H9 (cell line): ENCODE results near the gene CELF1. TPM values are rescaled to one million over a fixed set of nuclear protein-coding genes. Genes with fewer than 3 reads are reported as not detected.

Experiments
- DNase-seq: peaks from one replicate; pipeline ENCODE4 v3.0.0-alpha.2; 2017
- H2AFZ ChIP-seq: one replicate; pipeline ENCODE4 v1.6.1; 2013; ENCODE audit warnings: mild to moderate bottlenecking, low read length, control low read depth, moderate library complexity
- H2AK5ac ChIP-seq: 2 replicates; pipeline ENCODE4 v1.6.1; 2013; ENCODE audit warnings: low read length, control low read depth, mixed read lengths; ENCODE audit not compliant: insufficient read length
- H2BK120ac ChIP-seq: one replicate; pipeline ENCODE4 v1.6.1; 2013; ENCODE audit warnings: low read depth, mild to moderate bottlenecking, low read length, control low read depth, inconsistent platforms; ENCODE audit not compliant: poor library complexity, severe bottlenecking
- H2BK12ac ChIP-seq: 2 replicates; pipeline ENCODE4 v1.6.1; 2013; ENCODE audit warnings: low read length, control low read depth, mixed read lengths, low read depth; ENCODE audit not compliant: insufficient read length
- H2BK15ac ChIP-seq: 2 replicates; pipeline ENCODE4 v1.6.1; 2013; ENCODE audit warnings: low read depth, low read length, control low read depth
- H2BK20ac ChIP-seq: one replicate; pipeline ENCODE4 v1.6.1; 2013; ENCODE audit warnings: low read depth, mild to moderate bottlenecking, low read length, control low read depth, inconsistent platforms; ENCODE audit not compliant: poor library complexity, severe bottlenecking
- H2BK5ac ChIP-seq: 2 replicates; pipeline ENCODE4 v1.6.1; 2013; ENCODE audit warnings: low read length, control low read depth, mixed read lengths; ENCODE audit not compliant: insufficient read length
- H3K14ac ChIP-seq: 2 replicates; pipeline ENCODE4 v1.6.1; 2013; ENCODE audit warnings: low read length, control low read depth; ENCODE audit not compliant: insufficient read depth
- H3K18ac ChIP-seq: 2 replicates; pipeline ENCODE4 v1.6.1; 2013; ENCODE audit warnings: low read depth, mild to moderate bottlenecking, mixed read lengths, low read length, control low read depth; ENCODE audit not compliant: insufficient read length
- H3K23ac ChIP-seq: 2 replicates; pipeline ENCODE4 v1.6.1; 2013; ENCODE audit warnings: low read length, control low read depth, mixed read lengths, low read depth; ENCODE audit not compliant: insufficient read length
- H3K23me2 ChIP-seq: 2 replicates; pipeline ENCODE4 v1.6.1; 2013; ENCODE audit warnings: low read depth, mild to moderate bottlenecking, mixed read lengths, low read length, control low read depth; ENCODE audit not compliant: insufficient read length, poor library complexity, severe bottlenecking
- H3K27ac ChIP-seq: 2 replicates; pipeline ENCODE4 v1.5.1; 2013; ENCODE audit warnings: low read length, control low read depth, mixed read lengths, low read depth; ENCODE audit not compliant: insufficient read length
- H3K27me3 ChIP-seq: 2 replicates; pipeline ENCODE4 v1.6.1; 2013; ENCODE audit warnings: low read length, control low read depth, inconsistent platforms; ENCODE audit not compliant: insufficient read depth
- H3K4ac ChIP-seq: 2 replicates; pipeline ENCODE4 v1.6.1; 2013; ENCODE audit warnings: low read depth, mild to moderate bottlenecking, control low read depth, inconsistent platforms, low read length, moderate library complexity
- H3K4me1 ChIP-seq: 2 replicates; pipeline ENCODE4 v1.6.1; 2013; ENCODE audit warnings: low read length, control low read depth, inconsistent platforms; ENCODE audit not compliant: insufficient read depth
- H3K4me2 ChIP-seq: 2 replicates; pipeline ENCODE4 v1.6.1; 2013; ENCODE audit warnings: low read length, control low read depth, mixed read lengths; ENCODE audit not compliant: insufficient read length, insufficient read depth
- H3K56ac ChIP-seq: 2 replicates; pipeline ENCODE4 v1.6.1; 2013; ENCODE audit warnings: low read depth, mild to moderate bottlenecking, mixed read lengths, low read length, control low read depth; ENCODE audit not compliant: insufficient read length
- H3K79me1 ChIP-seq: 2 replicates; pipeline ENCODE4 v1.6.1; 2013; ENCODE audit warnings: low read depth, mild to moderate bottlenecking, moderate library complexity, low read length, control low read depth, inconsistent platforms; ENCODE audit not compliant: insufficient read depth, poor library complexity, severe bottlenecking
- H3K79me2 ChIP-seq: 2 replicates; pipeline ENCODE4 v1.6.1; 2013; ENCODE audit warnings: low read length, control low read depth, inconsistent platforms; ENCODE audit not compliant: insufficient read depth
- H3K9ac ChIP-seq: 2 replicates; pipeline ENCODE4 v1.6.1; 2013; ENCODE audit warnings: low read length, control low read depth, mixed read lengths; ENCODE audit not compliant: insufficient read length; ENCODE audit errors: extremely low read depth
- H3K9me3 ChIP-seq: one replicate; pipeline ENCODE4 v1.6.1; 2013; ENCODE audit warnings: low read depth, low read length, inconsistent platforms; ENCODE audit not compliant: control insufficient read depth
- H3T11ph ChIP-seq: one replicate; pipeline ENCODE4 v1.6.1; 2013; ENCODE audit warnings: mild to moderate bottlenecking, low read length, control low read depth, inconsistent platforms
- H4K20me1 ChIP-seq: one replicate; pipeline ENCODE4 v1.6.1; 2013; ENCODE audit not compliant: control insufficient read depth, insufficient read length, insufficient read depth
- H4K5ac ChIP-seq: 2 replicates; pipeline ENCODE4 v1.6.1; 2013; ENCODE audit warnings: low read depth, mild to moderate bottlenecking, mixed read lengths, low read length, control low read depth; ENCODE audit not compliant: insufficient read length
- H4K8ac ChIP-seq: replicated peaks from 2 replicates; pipeline ENCODE4 v1.6.1; 2013; ENCODE audit warnings: low read length, control low read depth, mixed read lengths, low read depth; ENCODE audit not compliant: insufficient read length
- H4K91ac ChIP-seq: 2 replicates; pipeline ENCODE4 v1.6.1; 2013; ENCODE audit warnings: low read depth, mild to moderate bottlenecking, moderate library complexity, mixed read lengths, low read length, control low read depth; ENCODE audit not compliant: insufficient read length
- H3K27ac Mint-ChIP-seq, 3 experiments: 2 replicates in 2 of 3; 3 replicates in 1 of 3; pipeline ENCODE4 v1.8.0; 2020 to 2021; ENCODE audit warnings: mixed read lengths in 3 of 3, mild to moderate bottlenecking in 1 of 3, moderate library complexity in 1 of 3
- H3K27me3 Mint-ChIP-seq: 2 replicates; pipeline ENCODE4 v1.8.0; 2021; ENCODE audit warnings: low read depth, mild to moderate bottlenecking, moderate library complexity, mixed read lengths
- H3K36me3 Mint-ChIP-seq, 3 experiments: 2 replicates in 2 of 3; 3 replicates in 1 of 3; pipeline ENCODE4 v1.8.0; 2020 to 2021; ENCODE audit warnings: low read depth in 3 of 3, mixed read lengths in 3 of 3; ENCODE audit not compliant: insufficient read depth in 1 of 3
- H3K4me1 Mint-ChIP-seq, 2 experiments: 2 replicates each; pipeline ENCODE4 v1.8.0; 2020; ENCODE audit warnings: mixed read lengths in 2 of 2
- H3K4me3 Mint-ChIP-seq, 2 experiments: 2 replicates in 1 of 2; 3 replicates in 1 of 2; pipeline ENCODE4 v1.8.0; 2020 to 2021; ENCODE audit warnings: mild to moderate bottlenecking in 2 of 2, mixed read lengths in 2 of 2, moderate library complexity in 1 of 2
- H3K9me3 Mint-ChIP-seq, 2 experiments: 2 replicates in 1 of 2; 3 replicates in 1 of 2; pipeline ENCODE4 v1.8.0; 2020; ENCODE audit warnings: mild to moderate bottlenecking in 2 of 2, mixed read lengths in 2 of 2, moderate library complexity in 1 of 2
- WGBS: extraction: QIAGEN DNeasy Blood & Tissue Kit; methylation state at CpG from one replicate; pipeline ENCODE4 v1.1.7; 2013; ENCODE audit warnings: missing lambda C conversion rate, low lambda C conversion rate, mixed read lengths; ENCODE audit not compliant: insufficient read length; ENCODE audit errors: extremely low coverage; 5-methylcytosine and 5-hydroxymethylcytosine counted together
- total RNA-seq: library from RNA; stranded (reverse); gene quantifications from 2 replicates; pipeline ENCODE4 v1.2.1, GENCODE V29; 2021
- TF ChIP-seq, protein P1 (sequence below): fragments of 200-600 bp; sonication (generic); conservative IDR thresholded peaks from 3 replicates; pipeline ENCODE4 v1.8.0; 2021; ENCODE audit warnings: antibody characterized with exemption, mild to moderate bottlenecking

The CELF1 gene
- total RNA-seq, 1 experiment from 2014 or later: 211 TPM

DNA sequence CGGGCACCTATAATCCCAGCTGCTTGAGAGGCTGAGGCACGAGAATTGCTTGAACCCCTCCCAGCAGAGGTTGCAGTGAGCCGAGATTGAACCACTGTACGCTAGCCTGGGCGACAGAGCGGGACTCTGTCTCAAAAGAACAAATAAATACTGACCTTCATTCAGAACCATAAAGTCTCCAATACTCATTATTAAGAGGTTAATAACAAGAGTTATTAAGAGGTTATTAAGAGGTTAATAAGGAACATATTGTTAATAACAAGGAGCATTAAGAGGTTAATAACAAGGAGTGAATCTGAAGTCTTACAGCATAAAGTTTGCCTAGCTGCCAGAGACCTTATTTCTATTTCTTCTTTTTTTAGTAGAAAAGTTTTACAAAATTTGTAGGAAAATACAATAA, 7.6 kb downstream of the CELF1 start:
- Mint-ChIP-seq H3K9me3 (no peaks in the 10 kb centered on the region), H3K36me3 (peaks cover 6 to 30% (median 17%) of the 10 kb centered on the region in 3 experiments; a peak in 6 of 7 replicates), H3K27me3 (no peaks in the 10 kb centered on the region), H3K27ac (no peak overlapping the region), H3K4me3 (no peak overlapping the region), H3K4me1 (peaks cover 18 to 19% of the 10 kb centered on the region in 2 experiments)
- TF ChIP-seq, protein P1, sequence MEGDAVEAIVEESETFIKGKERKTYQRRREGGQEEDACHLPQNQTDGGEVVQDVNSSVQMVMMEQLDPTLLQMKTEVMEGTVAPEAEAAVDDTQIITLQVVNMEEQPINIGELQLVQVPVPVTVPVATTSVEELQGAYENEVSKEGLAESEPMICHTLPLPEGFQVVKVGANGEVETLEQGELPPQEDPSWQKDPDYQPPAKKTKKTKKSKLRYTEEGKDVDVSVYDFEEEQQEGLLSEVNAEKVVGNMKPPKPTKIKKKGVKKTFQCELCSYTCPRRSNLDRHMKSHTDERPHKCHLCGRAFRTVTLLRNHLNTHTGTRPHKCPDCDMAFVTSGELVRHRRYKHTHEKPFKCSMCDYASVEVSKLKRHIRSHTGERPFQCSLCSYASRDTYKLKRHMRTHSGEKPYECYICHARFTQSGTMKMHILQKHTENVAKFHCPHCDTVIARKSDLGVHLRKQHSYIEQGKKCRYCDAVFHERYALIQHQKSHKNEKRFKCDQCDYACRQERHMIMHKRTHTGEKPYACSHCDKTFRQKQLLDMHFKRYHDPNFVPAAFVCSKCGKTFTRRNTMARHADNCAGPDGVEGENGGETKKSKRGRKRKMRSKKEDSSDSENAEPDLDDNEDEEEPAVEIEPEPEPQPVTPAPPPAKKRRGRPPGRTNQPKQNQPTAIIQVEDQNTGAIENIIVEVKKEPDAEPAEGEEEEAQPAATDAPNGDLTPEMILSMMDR: no peak
- WGBS: no CpG with 5 or more reads among the region's 6 CpGs
- Histone ChIP-seq H3K18ac (no peak overlapping the region), H2AK5ac (no peak overlapping the region), H3K4ac (no peak overlapping the region), H4K5ac (no peak overlapping the region), H2BK20ac (no peak overlapping the region), H3K9me3 (no peaks in the 10 kb centered on the region), H3K27me3 (no peaks in the 10 kb centered on the region), H3K79me1 (peaks cover 3% of the 10 kb centered on the region), H4K91ac (no peak overlapping the region), H2BK15ac (no peak overlapping the region), H3K23ac (no peak overlapping the region), H4K20me1 (no peaks in the 10 kb centered on the region), H3K4me2 (no peak overlapping the region), H3K23me2 (no peaks in the 10 kb centered on the region), H3K56ac (no peak overlapping the region), H3K14ac (no peak overlapping the region), H3T11ph (no peak overlapping the region), H2AFZ (no peak overlapping the region), H3K4me1 (no peaks in the 10 kb centered on the region; the same call in 1 of the 2 replicates), H2BK5ac (no peak overlapping the region), H3K79me2 (peaks cover 66% of the 10 kb centered on the region), H3K9ac (no peak overlapping the region), H2BK12ac (no peak overlapping the region), H2BK120ac (no peak overlapping the region), H4K8ac (no peak overlapping the region), H3K27ac (no peak overlapping the region)
- DNase-seq: no peak
